NCI-H1417 (cell line): Measurements from ENCODE around the gene C14orf119.
"Not testable (repeated sequence)": the region's sequence is repeated elsewhere in the genome, so short reads cannot be mapped to it uniquely, and the experiment has no call there.

Experiments
- DNase-seq, 3 experiments: peaks; one replicate each; lab custom pipeline; 2025; lab: John Stamatoyannopoulos, UW

C14orf119 gene

GRCh38 chr14:23089498-23090253 lies 5.6 kb upstream of the C14orf119 start:
- DNase-seq: no peak

DNA sequence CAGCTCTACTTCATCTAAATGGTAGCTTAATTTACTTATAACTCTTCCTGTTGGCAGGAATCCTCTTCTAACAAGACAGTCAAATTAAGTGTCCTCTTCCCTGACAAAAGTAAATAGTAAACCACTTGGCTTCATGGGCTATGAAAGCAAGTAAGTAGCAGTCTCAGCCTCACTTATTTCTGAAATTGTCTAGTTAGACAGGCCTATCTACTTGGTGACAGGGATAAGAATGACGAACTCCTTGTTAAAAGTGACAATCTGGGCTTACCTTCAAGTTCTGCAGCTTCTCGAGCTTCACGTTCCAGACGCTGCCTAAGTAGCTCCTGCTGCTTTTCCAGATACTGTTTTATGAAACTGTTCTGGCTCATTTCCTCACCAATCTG lies 5.1 kb upstream of the C14orf119 start:
- no peak for DNase-seq

- no peak for DNase-seq
These were observed 3.7 kb upstream of the C14orf119 start for GRCh38 chr14:23091294-23092225.

DNA sequence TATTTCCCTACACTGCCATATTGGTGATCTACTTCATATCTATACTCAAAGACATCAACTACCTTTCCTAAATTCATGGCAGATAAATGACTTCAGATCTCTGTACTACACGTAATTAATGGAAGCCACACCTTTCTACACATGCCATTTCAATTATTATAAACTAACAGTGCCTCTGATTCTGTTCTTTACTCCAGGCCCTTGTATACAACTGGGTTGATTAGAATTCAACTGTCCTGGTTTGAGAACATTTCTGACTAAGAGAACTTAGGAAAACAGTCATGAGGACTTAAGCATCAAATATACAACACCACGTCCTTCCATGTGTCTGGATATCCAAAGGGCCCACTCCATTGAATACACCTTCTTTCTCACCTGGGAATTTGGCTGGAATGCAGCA lies 2.2 kb upstream of the C14orf119 start:
- DNase-seq: no peak

DNA sequence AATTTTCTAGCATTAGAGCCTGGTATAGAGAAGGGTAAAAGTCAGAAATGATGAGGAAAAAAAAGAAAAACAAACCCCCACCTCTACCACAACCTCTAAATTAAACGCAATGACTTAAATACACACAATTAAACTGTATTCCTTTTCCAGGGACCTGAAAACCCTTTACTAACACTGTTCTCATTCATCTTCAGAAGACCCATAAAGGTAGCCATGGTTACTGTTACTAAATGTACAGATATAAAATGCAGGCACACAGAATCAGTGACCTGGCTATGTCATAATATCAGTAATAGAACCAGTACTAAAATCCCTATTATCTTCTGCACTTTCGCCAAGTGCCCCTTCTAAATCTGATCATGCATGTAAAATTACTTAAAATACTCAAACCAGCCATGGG lies 1.8 kb upstream of the C14orf119 start:
- no peak for DNase-seq

GRCh38 chr14:23093991-23094665 lies 1.2 kb upstream of the C14orf119 start:
- no peak for DNase-seq

DNA sequence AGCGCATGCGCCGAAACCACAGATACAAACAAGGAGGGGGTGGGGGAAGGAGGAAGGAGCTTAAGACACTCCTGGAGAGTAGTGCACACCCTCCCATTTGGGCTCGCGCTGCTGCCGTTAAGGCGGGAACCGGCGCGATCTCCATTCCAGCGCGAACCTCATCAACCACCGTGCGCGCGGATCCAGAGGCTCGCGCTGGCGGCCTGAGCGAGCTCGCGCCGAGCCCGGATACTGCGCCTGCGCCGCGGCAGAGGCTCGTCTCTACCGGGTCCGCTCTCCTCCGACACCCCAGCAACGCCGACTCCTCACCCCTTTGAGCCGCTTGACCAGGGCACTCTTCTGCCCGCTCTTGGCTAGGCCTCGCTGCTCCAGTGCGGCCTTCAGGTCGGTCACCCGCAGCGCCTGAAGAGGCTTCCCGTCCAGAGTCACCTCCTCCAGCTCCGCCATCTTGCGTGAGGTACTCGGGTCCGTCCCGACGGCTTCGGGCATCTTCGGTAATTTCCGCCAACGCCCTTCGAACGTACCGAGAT lies 574 bp upstream of the C14orf119 start, which contains the start of gene ACIN1:
Gene ACIN1, minus strand, starts transcription at position 471 of the 530 bp plus-strand sequence. Its CDS starts 24 bp downstream, at position 447.
- no peak for DNase-seq

- DNase-seq: no peak
These were observed 2.5 kb downstream of the C14orf119 start for GRCh38 chr14:23097786-23098185.

- no peak for DNase-seq
These were observed 4.0 kb downstream of the C14orf119 start for GRCh38 chr14:23099212-23099861.

GRCh38 chr14:23101213-23101970 lies 6.1 kb downstream of the C14orf119 start:
- no peak for DNase-seq

DNA sequence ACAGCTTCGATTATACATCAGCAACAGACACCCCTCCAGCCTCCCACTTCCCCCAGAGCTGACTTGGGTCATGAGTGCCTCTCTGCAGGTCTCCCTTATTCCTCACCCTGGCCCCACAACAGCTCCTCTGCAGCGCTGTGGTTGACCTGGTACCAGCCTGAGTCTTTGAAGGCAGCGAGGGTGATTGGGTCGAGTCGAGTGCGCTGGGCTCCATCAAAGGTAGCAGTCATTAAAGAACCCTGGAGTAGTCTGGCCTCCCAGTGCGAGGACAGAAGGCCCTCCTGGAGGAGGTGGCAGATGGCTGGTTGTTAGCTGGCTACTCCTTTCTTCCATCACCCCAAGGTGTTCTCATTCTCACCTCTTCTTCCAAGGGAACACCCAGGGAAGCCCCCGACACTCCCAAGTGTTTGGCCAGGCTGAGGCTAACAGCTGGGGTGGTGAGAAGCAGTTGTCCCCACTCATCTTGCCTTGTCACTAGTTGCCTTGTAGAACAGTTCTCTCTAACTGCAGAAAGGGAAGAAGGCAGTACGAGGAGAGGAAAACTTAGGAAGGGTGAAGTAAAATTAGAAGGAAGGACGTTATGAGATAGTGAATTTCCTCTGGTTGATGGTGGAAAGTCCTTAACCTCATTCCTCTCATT lies 6.8 kb downstream of the C14orf119 start:
- DNase-seq: no peak

DNA sequence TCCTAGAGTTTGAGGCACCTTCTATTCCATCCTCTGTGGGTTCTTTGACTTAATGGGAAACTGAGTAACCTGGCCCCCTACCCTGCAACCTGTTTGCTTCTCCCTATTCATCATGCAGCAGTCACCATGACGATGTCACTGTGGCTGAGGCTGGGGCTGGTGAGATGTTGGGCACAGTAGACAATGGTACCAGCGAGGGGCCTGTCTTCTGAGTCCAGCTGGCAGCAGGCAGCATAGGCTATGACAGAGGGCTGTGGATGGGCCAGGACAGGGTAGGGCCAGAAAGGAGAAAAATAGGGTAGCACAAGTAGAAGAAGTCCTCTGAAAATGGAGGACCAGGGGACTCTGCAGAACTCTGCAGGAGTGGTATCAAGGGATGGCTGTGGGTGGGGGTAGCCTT lies 7.5 kb downstream of the C14orf119 start:
- DNase-seq: no peak

DNA sequence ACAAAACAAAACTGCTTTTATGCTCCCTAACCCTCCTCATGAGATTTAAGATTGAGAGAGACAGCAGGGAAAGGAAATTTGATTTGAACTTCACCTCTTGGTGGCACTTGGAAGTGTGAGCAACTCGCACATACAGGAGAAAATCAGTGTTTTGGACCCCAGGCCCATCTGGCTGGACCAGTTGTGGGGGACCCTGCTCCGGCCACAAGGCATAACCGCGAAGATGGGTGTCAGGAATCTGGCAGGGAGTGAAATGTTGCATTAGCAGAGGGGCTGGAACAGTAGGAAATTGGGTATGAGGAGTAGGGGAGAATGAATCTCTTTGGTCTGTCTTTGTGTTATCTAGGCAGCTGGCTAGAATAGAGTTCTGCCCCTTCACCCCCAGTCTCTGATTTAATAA lies 8.3 kb downstream of the C14orf119 start:
- no peak for DNase-seq

GRCh38 chr14:23104070-23104590 lies 8.8 kb downstream of the C14orf119 start:
- no peak for DNase-seq

DNA sequence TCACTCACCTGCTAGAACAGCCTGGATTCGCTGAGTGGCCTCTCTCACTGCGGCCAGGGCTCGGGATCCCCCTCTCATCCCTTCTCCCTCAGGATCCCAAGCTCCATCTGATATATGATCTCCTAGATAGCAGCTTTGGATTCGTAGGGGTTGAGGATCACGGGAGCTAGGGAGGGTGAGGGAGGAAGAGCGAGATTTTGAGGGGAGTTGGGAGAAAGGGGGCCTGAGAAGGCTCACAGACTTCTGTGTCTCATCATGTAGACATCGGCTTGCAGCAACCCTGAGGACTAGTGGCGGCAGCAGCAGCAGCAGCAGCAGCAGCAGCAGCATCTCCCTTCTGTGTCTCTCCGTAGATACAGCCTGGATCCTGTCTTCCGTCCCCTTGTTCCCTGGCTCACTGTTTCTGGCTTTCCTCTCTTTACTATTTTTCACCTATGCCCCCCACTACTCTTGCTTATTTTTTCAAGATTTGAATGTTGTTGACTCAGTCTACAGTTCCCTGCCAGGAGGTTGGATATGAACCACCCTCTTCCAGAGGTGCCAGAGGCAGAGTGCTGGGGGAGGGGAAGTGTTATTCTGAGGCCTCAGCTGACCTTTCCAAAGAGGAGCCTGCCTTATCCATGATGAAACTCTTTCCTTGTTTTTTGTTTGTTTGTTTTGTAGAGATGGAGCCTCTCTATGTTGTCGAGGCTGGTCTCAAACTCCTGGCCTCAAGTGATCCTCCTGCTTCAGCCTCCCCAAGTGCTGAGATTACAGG lies 9.5 kb downstream of the C14orf119 start, which contains the start of gene CIROP:
Gene CIROP, minus strand, starts transcription at position 399 of the 757 bp plus-strand sequence. Its CDS starts 69 bp downstream, at position 330.
- no peak for DNase-seq

- DNase-seq: no peak
These were observed 10.1 kb downstream of the C14orf119 start for GRCh38 chr14:23105348-23105824.

- DNase-seq: no peak
These were observed 11.4 kb downstream of the C14orf119 start for GRCh38 chr14:23106747-23107045.

- DNase-seq: not testable (repeated sequence)
These were observed 12.3 kb downstream of the C14orf119 start for GRCh38 chr14:23107620-23108019.

- DNase-seq: not testable (repeated sequence)
These were observed 12.9 kb downstream of the C14orf119 start for GRCh38 chr14:23108169-23108568.
